NT2/D1 (cell line): ENCODE results near the gene ATP5MC3.

Source experiments
- SUZ12 ChIP-seq: IDR thresholded peaks from 2 replicates; pipeline ENCODE4 v1.6.1; 2011; ENCODE audit not compliant: insufficient read length, insufficient read depth; ENCODE audit errors: extremely low read depth
- YY1 ChIP-seq: IDR thresholded peaks from 2 replicates; pipeline ENCODE4 v1.6.1; 2011; ENCODE audit not compliant: insufficient read length, insufficient read depth

GRCh38 chr2:175195012-175195411, 13.5 kb upstream of the ATP5MC3 start:
- TF ChIP-seq SUZ12: no peak
- no peak for TF ChIP-seq YY1
